AG04449 (cell line): ENCODE results near the gene IL1R2.

Experiments used
- CTCF ChIA-PET: fragments of 350-600 bp; formaldehyde crosslinking; extraction: SDS; loops from one replicate; lab custom pipeline; 2021; ENCODE audit warnings: antibody characterized with exemption; lab: Yijun Ruan, JAX
- POLR2A ChIA-PET: fragments of 400-600, 350-600 bp; formaldehyde crosslinking; extraction: SDS; loops from one replicate; lab custom pipeline; 2020; ENCODE audit warnings: antibody characterized with exemption, inconsistent platforms; lab: Yijun Ruan, JAX
- DNase-seq: peaks from one replicate; pipeline ENCODE4 v3.0.0-alpha.2; 2010; ENCODE audit warnings: low read depth, low spot score
- H3K4me3 ChIP-seq: 2 replicates; pipeline ENCODE4 v1.5.1; 2011; ENCODE audit warnings: low read depth, mild to moderate bottlenecking, control low read depth, low read length
- CTCF ChIP-seq: IDR thresholded peaks from one replicate; pipeline ENCODE4 v1.5.1; 2011; ENCODE audit warnings: mild to moderate bottlenecking, moderate library complexity, low read length, control low read depth, inconsistent platforms; ENCODE audit not compliant: insufficient read depth; ENCODE audit errors: missing control alignments

Gene IL1R2

GRCh38 chr2:102051692-102052277, 60.0 kb downstream of the IL1R2 start:
- ChIA-PET CTCF (interaction anchor here (1.9 to 3.4 kb wide), 2 partner anchors 13 to 31 kb away, joined by 4 to 11 read pairs; no protein-coding TSS in a partner anchor), POLR2A (no interaction called here)
- TF ChIP-seq CTCF, result no peak
- DNase-seq, result no peak
- no peak overlapping the region for H3K4me3 ChIP-seq

GRCh38 chr2:102052365-102052764, 60.6 kb downstream of the IL1R2 start:
- DNase-seq, result no peak
- POLR2A ChIA-PET, result no interaction called here
- H3K4me3 ChIP-seq, result no peak overlapping the region
- TF ChIP-seq CTCF, result no peak
- CTCF ChIA-PET, result interaction anchor here (1.8 to 3.4 kb wide), 3 partner anchors 10 to 32 kb away, joined by 4 to 11 read pairs (median 4); no protein-coding TSS in a partner anchor

- no peak for DNase-seq
- ChIA-PET CTCF (interaction anchor here (1.1 to 3.4 kb wide), 4 partner anchors 9 to 32 kb away, joined by 4 to 11 read pairs (median 4); no protein-coding TSS in a partner anchor), POLR2A (no interaction called here)
- no peak overlapping the region for H3K4me3 ChIP-seq
- TF ChIP-seq CTCF, result no peak
Measured at GRCh38 chr2:102053096-102053495, 61.3 kb downstream of the IL1R2 start.

- ChIA-PET POLR2A (interaction anchor here (1.1 kb wide), 1 partner anchor 9 kb away, joined by 5 read pairs; no protein-coding TSS in a partner anchor), CTCF (interaction anchor here (0.8 to 0.9 kb wide), 3 partner anchors 18 to 111 kb away, joined by 3 to 7 read pairs (median 3); no protein-coding TSS in a partner anchor)
- H3K4me3 ChIP-seq, result no peak overlapping the region
- DNase-seq, result no peak
- no peak for TF ChIP-seq CTCF
Measured at GRCh38 chr2:102055346-102055990, 63.7 kb downstream of the IL1R2 start.

- TF ChIP-seq CTCF, result no peak
- no peak for DNase-seq
- ChIA-PET CTCF (interaction anchor here (0.8 to 0.9 kb wide), 2 partner anchors 40 to 110 kb away, joined by 3 to 7 read pairs; no protein-coding TSS in a partner anchor), POLR2A (interaction anchor here (1.1 kb wide), 1 partner anchor 8 kb away, joined by 5 read pairs; no protein-coding TSS in a partner anchor)
- no peak overlapping the region for H3K4me3 ChIP-seq
Measured at GRCh38 chr2:102056079-102056581, 64.4 kb downstream of the IL1R2 start.
